Astrocyte of the spinal cord (primary cell): ENCODE measurements around the gene P2RY8.

Experiments
- DNase-seq: peaks from one replicate; pipeline ENCODE4 v3.0.0; 2011; ENCODE audit warnings: low read depth, low spot score
- H3K4me3 ChIP-seq: 2 replicates; pipeline ENCODE4 v1.5.1; 2011; ENCODE audit warnings: low read depth, mild to moderate bottlenecking, low read length, moderate library complexity
- CTCF ChIP-seq: IDR thresholded peaks from 2 replicates; pipeline ENCODE4 v1.5.1; 2012; ENCODE audit warnings: low read depth, mild to moderate bottlenecking, low read length, inconsistent platforms
- in situ Hi-C: cut with HindIII; loops from 2 replicates; pipeline ENCODE4 v1.10.0; 2017; ENCODE audit warnings: low sequenced_read_pairs

The P2RY8 gene

GRCh38 chrX:1488745-1489144 is 48.2 kb downstream of the P2RY8 start:
- no peak for TF ChIP-seq CTCF
- H3K4me3 ChIP-seq = no peak overlapping the region
- in situ Hi-C loops = no loop called here
- no peak for DNase-seq

- in situ Hi-C loops = no loop called here
- no peak for TF ChIP-seq CTCF
- H3K4me3 ChIP-seq = no peak overlapping the region
- DNase-seq = no peak
These were observed 48.8 kb downstream of the P2RY8 start for GRCh38 chrX:1488141-1488540.

- no peak overlapping the region for H3K4me3 ChIP-seq
- no peak for DNase-seq
- TF ChIP-seq CTCF = no peak
- in situ Hi-C loops = no loop called here
These were observed 49.6 kb downstream of the P2RY8 start for GRCh38 chrX:1487401-1487800.

- TF ChIP-seq CTCF = no peak
- in situ Hi-C loops = no loop called here
- DNase-seq = no peak
- H3K4me3 ChIP-seq = no peak overlapping the region
These were observed 50.1 kb downstream of the P2RY8 start for GRCh38 chrX:1486749-1487361.

- no peak overlapping the region for H3K4me3 ChIP-seq
- no peak for TF ChIP-seq CTCF
- no peak for DNase-seq
- in situ Hi-C loops = no loop called here
These were observed 50.8 kb downstream of the P2RY8 start for GRCh38 chrX:1486177-1486576.

GRCh38 chrX:1485033-1485432 is 52.0 kb downstream of the P2RY8 start:
- no peak for TF ChIP-seq CTCF
- in situ Hi-C loops = no loop called here
- DNase-seq = no peak
- H3K4me3 ChIP-seq = no peak overlapping the region

- no peak overlapping the region for H3K4me3 ChIP-seq
- DNase-seq = no peak
- in situ Hi-C loops = no loop called here
- TF ChIP-seq CTCF = no peak
These were observed 52.4 kb downstream of the P2RY8 start for GRCh38 chrX:1484638-1485019.
